Measurements from ENCODE around the gene SORCS2. TPM values are rescaled to one million over a fixed set of nuclear protein-coding genes. Genes with fewer than 3 reads are reported as not detected.
A peak's percentile ranks its signal among the peaks of the same experiment; 100 is the strongest.

Gene SORCS2
- total and polyA plus RNA-seq, 2 of the 13 experiments (the other 11 are each of a cell fraction or from before 2014, with no cell fraction given), result 0.82 to 1.0 TPM

- H3K79me2 ChIP-seq (ENCODE audit: insufficient read depth, low read length), result no peaks in the 10 kb centered on the region
- ATAC-seq (no peak), DNase-seq (ENCODE audit: low spot score) (no peak), FAIRE-seq (no peak)
- H3K9me3 ChIP-seq (ENCODE audit: low read length), result no peaks in the 10 kb centered on the region
- ChIA-PET CTCF (ENCODE audit: low intra/inter-chr PET ratio, low total read pairs) (no interaction called here), POLR2A (interaction anchor here (0.9 to 3.3 kb wide), 4 partner anchors 28 to 144 kb away, joined by 4 to 22 read pairs (median 14); no protein-coding TSS in a partner anchor)
- no peaks in the 10 kb centered on the region for H3K36me3 ChIP-seq (replicated peaks in 1 of 2; ENCODE audit: control insufficient read depth in 1 of 2, insufficient read depth in 2 of 2, low read length in 2 of 2)
- 49% methylated on average over 3 of the region's 6 CpGs for WGBS (ENCODE audit: low lambda C conversion rate)
- H4K20me1 ChIP-seq (ENCODE audit: insufficient read depth, low read length), result no peaks in the 10 kb centered on the region
- no peak overlapping the region for H2AFZ ChIP-seq (ENCODE audit: low read length)
- intact Hi-C loops (cut with micrococcal nuclease; ENCODE audit: unreplicated experiment), result no loop called here
- BruUV-seq (replicated peaks), result no TSS peak
- no peak overlapping the region for H3K9ac ChIP-seq (ENCODE audit: insufficient read depth, low read depth, low read length)
- H3K27ac ChIP-seq (ENCODE audit: extremely low read length, insufficient read depth, low read length), result no peak overlapping the region
- peak overlapping the region; percentile 76; the same call in 1 of the 2 replicates for H3K4me2 ChIP-seq (ENCODE audit: low read depth, low read length)
- no peaks in the 10 kb centered on the region for H3K27me3 ChIP-seq (ENCODE audit: control insufficient read depth in 1 of 2, insufficient read depth in 2 of 2, low read length in 2 of 2)
- H3K4me3 ChIP-seq (replicated peaks in 1 of 3; ENCODE audit: insufficient read depth in 1 of 3, low read depth in 2 of 3, low read length in 3 of 3), result no peak overlapping the region
- peaks cover 35% of the 10 kb centered on the region for H3K4me1 ChIP-seq (ENCODE audit: insufficient read depth, low read length)
- in situ Hi-C loops (cut with HindIII; ENCODE audit: extremely low pct_ligation_motif_present, low pct_unique_long_range_greater_than_20kb), result no loop called here
- no peak for TF ChIP-seq BORCS8-MEF2B (CRISPR knock-in tag; IDR thresholded peaks at IDR 0.05)
- TF ChIP-seq TOE1 (CRISPR knock-in tag; IDR thresholded peaks at IDR 0.05), result no peak
- no peak for TF ChIP-seq RAD51 (IDR thresholded peaks at IDR 0.05; ENCODE audit: borderline replicate concordance)
- TF ChIP-seq CENPBD1 (CRISPR knock-in tag; IDR thresholded peaks at IDR 0.05; ENCODE audit: borderline replicate concordance, low read depth), result no peak
- no peak for TF ChIP-seq ARNT (IDR thresholded peaks at IDR 0.05)
- TF ChIP-seq ZNF768 (CRISPR knock-in tag; IDR thresholded peaks at IDR 0.05), result no peak
- no peak for TF ChIP-seq HIC2 (CRISPR knock-in tag; IDR thresholded peaks at IDR 0.05; ENCODE audit: low read depth)
- no peak for TF ChIP-seq FOXA1 (IDR thresholded peaks at IDR 0.05)
- no peak for TF ChIP-seq FOXA1 (CRISPR knock-in tag; IDR thresholded peaks at IDR 0.05)
- TF ChIP-seq ZNF703 (CRISPR knock-in tag; IDR thresholded peaks at IDR 0.05; ENCODE audit: borderline replicate concordance), result no peak
- TF ChIP-seq NFAT5 (CRISPR knock-in tag; IDR thresholded peaks at IDR 0.05), result no peak
- TF ChIP-seq DMAP1 (CRISPR knock-in tag; IDR thresholded peaks at IDR 0.05), result no peak
- no peak for TF ChIP-seq TARDBP (CRISPR knock-in tag; IDR thresholded peaks at IDR 0.05)
- TF ChIP-seq ZGPAT (CRISPR knock-in tag; IDR thresholded peaks at IDR 0.05), result no peak
- TF ChIP-seq ZKSCAN8 (CRISPR knock-in tag; IDR thresholded peaks at IDR 0.05; ENCODE audit: borderline replicate concordance), result no peak
- TF ChIP-seq GFI1 (CRISPR knock-in tag; IDR thresholded peaks at IDR 0.05; ENCODE audit: borderline replicate concordance), result no peak
- TF ChIP-seq MZF1 (CRISPR knock-in tag; IDR thresholded peaks at IDR 0.05; ENCODE audit: borderline replicate concordance), result no peak
- no peak for TF ChIP-seq ZFP62 (CRISPR knock-in tag; IDR thresholded peaks at IDR 0.05)
Observed at GRCh38 chr4:7675136-7675535, 482.8 kb downstream of the SORCS2 start.
